HCT116 (cell line): Measurements from ENCODE around the gene ZSWIM8. TPM values are rescaled to one million over a fixed set of nuclear protein-coding genes. Genes with fewer than 3 reads are reported as not detected.

ENCODE experiments used
- ATAC-seq: fragments of 200-7000 bp; cut with Tn5 transposase; 2 replicates; pipeline ENCODE4 v1.9.1; 2020; ENCODE audit warnings: mild to moderate bottlenecking, moderate library complexity
- BruUV-seq: library from RNA; stranded (reverse); fragments of 400-500 nt; replicated peaks from 2 replicates; lab custom pipeline; 2021; lab: Mats Ljungman, UMichigan
- CTCF ChIA-PET: fragments of 300-600 bp; sonication (Branson Sonifier 250); formaldehyde crosslinking; loops from one replicate; lab custom pipeline; 2021; ENCODE audit warnings: antibody characterized with exemption; lab: Charles Lee
- POLR2A ChIA-PET: fragments of 300-600, 350-600 bp; sonication (Branson Sonifier 250); formaldehyde crosslinking; loops from one replicate; lab custom pipeline; 2021; ENCODE audit warnings: antibody characterized with exemption; lab: Charles Lee
- RAD21 ChIA-PET, 2 experiments: fragments of 300-600 bp; sonication (Branson Sonifier 250); formaldehyde crosslinking; loops; one replicate each; lab custom pipeline; 2023; ENCODE audit warnings: low total read pairs in 2 of 2; ENCODE audit not compliant: uncharacterized antibody in 2 of 2, unreplicated experiment in 2 of 2, low non-redundant PET in 1 of 2; lab: Charles Lee
- DNase-seq: peaks from one replicate; pipeline ENCODE4 v3.0.0-alpha.2; 2010; ENCODE audit warnings: low read depth, low spot score
- H2AFZ ChIP-seq: fragments of 200-600 bp; shearing (Covaris generic), sonication (generic); 2 replicates; pipeline ENCODE4 v1.6.1; 2017; ENCODE audit warnings: low read depth, mixed run types, mixed read lengths, antibody characterized with exemption, low read length; ENCODE audit not compliant: poor library complexity, severe bottlenecking
- H3K27ac ChIP-seq: 2 replicates; pipeline ENCODE4 v1.5.1; 2012; ENCODE audit warnings: low read depth, low read length
- H3K27me3 ChIP-seq: fragments of 200-600 bp; sonication (generic); 2 replicates; pipeline ENCODE4 v1.6.1; 2016; ENCODE audit warnings: mixed run types, low read length, mixed read lengths; ENCODE audit not compliant: insufficient read depth
- H3K36me3 ChIP-seq, 2 experiments: fragments of 200-500 bp in 1 of 2; fragments of 200-600 bp in 1 of 2; sonication (Bioruptor generic) in 1 of 2; sonication (generic) in 1 of 2; 2 replicates each; pipeline versions ENCODE4 v1.5.1 to v1.6.1; 2014 to 2016; ENCODE audit warnings: low read length in 2 of 2, inconsistent platforms in 1 of 2, mixed read lengths in 1 of 2, mixed run types in 1 of 2; ENCODE audit not compliant: insufficient read depth in 2 of 2, control insufficient read depth in 1 of 2
- H3K4me1 ChIP-seq, 2 experiments: fragments of 200-600 bp in 1 of 2; sonication (generic) in 1 of 2; 2 replicates each; pipeline versions ENCODE4 v1.5.1 to v1.6.1; 2012 to 2017; ENCODE audit warnings: low read length in 2 of 2, inconsistent platforms in 1 of 2, mild to moderate bottlenecking in 1 of 2, mixed read lengths in 1 of 2, mixed run types in 1 of 2, moderate library complexity in 1 of 2; ENCODE audit not compliant: insufficient read depth in 2 of 2, control insufficient read depth in 1 of 2
- H3K4me2 ChIP-seq: fragments of 200-600 bp; sonication (generic); 2 replicates; pipeline ENCODE4 v1.6.1; 2017; ENCODE audit warnings: mixed run types, low read length, mixed read lengths
- H3K4me3 ChIP-seq, 2 experiments: fragments of 200-600 bp in 1 of 2; sonication (generic) in 1 of 2; replicated peaks in 1 of 2; 2 replicates each; pipeline ENCODE4 v1.5.1; 2011 to 2016; ENCODE audit warnings: low read length in 2 of 2, control low read depth in 1 of 2, low read depth in 1 of 2, mild to moderate bottlenecking in 1 of 2, mixed read lengths in 1 of 2, mixed run types in 1 of 2
- H3K79me2 ChIP-seq: fragments of 200-600 bp; sonication (generic); 2 replicates; pipeline ENCODE4 v1.6.1; 2017; ENCODE audit warnings: mild to moderate bottlenecking, mixed run types, low read length, moderate library complexity, mixed read lengths; ENCODE audit not compliant: insufficient read depth
- H3K9ac ChIP-seq: fragments of 200-600 bp; sonication (generic); 2 replicates; pipeline ENCODE4 v1.6.1; 2016; ENCODE audit warnings: low read length, mixed read lengths
- H3K9me2 ChIP-seq: fragments of 200-600 bp; sonication (generic), shearing (Covaris generic); 2 replicates; pipeline ENCODE4 v1.6.1; 2017; ENCODE audit warnings: mixed run types, mild to moderate bottlenecking, moderate library complexity; ENCODE audit not compliant: insufficient read depth
- H3K9me3 ChIP-seq, 2 experiments: fragments of 200-500 bp in 1 of 2; fragments of 200-600 bp in 1 of 2; sonication (Bioruptor generic) in 1 of 2; sonication (generic) in 1 of 2; 2 replicates each; pipeline ENCODE4 v1.6.1; 2014 to 2017; ENCODE audit warnings: low read length in 2 of 2, mixed read lengths in 2 of 2, inconsistent platforms in 1 of 2, low read depth in 1 of 2, mild to moderate bottlenecking in 1 of 2, mixed run types in 1 of 2, moderate library complexity in 1 of 2; ENCODE audit not compliant: control insufficient read depth in 1 of 2, insufficient read depth in 1 of 2
- H4K20me1 ChIP-seq: fragments of 200-600 bp; sonication (generic), shearing (Covaris generic); 2 replicates; pipeline ENCODE4 v1.6.1; 2017; ENCODE audit warnings: mixed run types, mild to moderate bottlenecking, moderate library complexity; ENCODE audit not compliant: insufficient read depth
- CBX3 ChIP-seq: IDR thresholded peaks from 2 replicates; pipeline ENCODE4 v1.6.1; 2012; ENCODE audit warnings: low read depth
- CEBPB ChIP-seq: IDR thresholded peaks from 2 replicates; pipeline ENCODE4 v1.6.1; 2012; ENCODE audit warnings: low read depth
- EGR1 ChIP-seq: IDR thresholded peaks from 2 replicates; pipeline ENCODE4 v1.6.1; 2012; ENCODE audit warnings: low read depth
- ELF1 ChIP-seq: IDR thresholded peaks from 2 replicates; pipeline ENCODE4 v1.6.1; 2012; ENCODE audit warnings: low read depth, borderline replicate concordance
- EZH2 ChIP-seq: fragments of 200-600 bp; sonication (generic); IDR thresholded peaks from 2 replicates; pipeline ENCODE4 v1.6.1; 2017; ENCODE audit warnings: antibody characterized with exemption, mixed run types
- FOSL1 ChIP-seq: IDR thresholded peaks from 2 replicates; pipeline ENCODE4 v1.6.1; 2012; ENCODE audit warnings: low read depth
- JUND ChIP-seq: IDR thresholded peaks from 2 replicates; pipeline ENCODE4 v1.6.1; 2012
- POLR2A ChIP-seq: IDR thresholded peaks from 2 replicates; pipeline ENCODE4 v1.7.0; 2011; ENCODE audit warnings: borderline replicate concordance; ENCODE audit not compliant: insufficient read depth, insufficient read length; ENCODE audit errors: extremely low read depth
- RAD21 ChIP-seq: IDR thresholded peaks from 2 replicates; pipeline ENCODE4 v1.6.1; 2012; ENCODE audit warnings: low read depth, mild to moderate bottlenecking
- SIN3A ChIP-seq: IDR thresholded peaks from 2 replicates; pipeline ENCODE4 v1.6.1; 2012; ENCODE audit warnings: low read depth
- SP1 ChIP-seq: IDR thresholded peaks from 2 replicates; pipeline ENCODE4 v1.6.1; 2012; ENCODE audit warnings: low read depth
- TCF7L2 ChIP-seq: IDR thresholded peaks from 2 replicates; pipeline ENCODE4 v1.7.0; 2011; ENCODE audit warnings: borderline replicate concordance, inconsistent platforms; ENCODE audit not compliant: insufficient read depth, insufficient read length; ENCODE audit errors: extremely low read depth
- YY1 ChIP-seq: IDR thresholded peaks from 2 replicates; pipeline ENCODE4 v1.6.1; 2011; ENCODE audit warnings: low read length, low read depth, moderate library complexity, mild to moderate bottlenecking; ENCODE audit not compliant: insufficient replicate concordance; ENCODE audit errors: extremely low read depth
- ZFX ChIP-seq: fragments of 450-650 bp; IDR thresholded peaks from 2 replicates; pipeline ENCODE4 v1.6.1; 2017
- ZNF274 ChIP-seq: fragments of 200-500 bp; sonication (Bioruptor generic); IDR thresholded peaks from 2 replicates; pipeline ENCODE4 v1.6.1; 2014; ENCODE audit warnings: mild to moderate bottlenecking, low read depth, low read length, inconsistent platforms
- intact Hi-C: fragments of 100-400 bp; cut with micrococcal nuclease; formaldehyde crosslinking; loops from 2 replicates; pipeline ENCODE4 v1.10.0; 2022
- total RNA-seq: library from RNA; stranded (reverse); gene quantifications from one replicate; pipeline ENCODE4 v1.2.1, GENCODE V29; 2021; ENCODE audit not compliant: unreplicated experiment
- TF ChIP-seq, protein P1 (sequence below), 3 experiments: fragments of 200-600 bp in 1 of 3; sonication (generic) in 1 of 3; IDR thresholded peaks in 2 of 3; conservative IDR thresholded peaks in 1 of 3; 2 replicates each; pipeline ENCODE4 v1.5.1; 2012 to 2017; ENCODE audit warnings: low read depth in 2 of 3, low read length in 2 of 3, antibody characterized with exemption in 1 of 3, borderline replicate concordance in 1 of 3, control low read depth in 1 of 3, mild to moderate bottlenecking in 1 of 3, mixed read lengths in 1 of 3, mixed run types in 1 of 3, moderate library complexity in 1 of 3; ENCODE audit not compliant: insufficient read depth in 1 of 3
- TF ChIP-seq, protein P2 (sequence below): IDR thresholded peaks from 2 replicates; pipeline ENCODE4 v1.6.1; 2012; ENCODE audit warnings: low read depth

Gene ZSWIM8
- total RNA-seq, 1 experiment from 2014 or later, result 49.9 TPM

DNA sequence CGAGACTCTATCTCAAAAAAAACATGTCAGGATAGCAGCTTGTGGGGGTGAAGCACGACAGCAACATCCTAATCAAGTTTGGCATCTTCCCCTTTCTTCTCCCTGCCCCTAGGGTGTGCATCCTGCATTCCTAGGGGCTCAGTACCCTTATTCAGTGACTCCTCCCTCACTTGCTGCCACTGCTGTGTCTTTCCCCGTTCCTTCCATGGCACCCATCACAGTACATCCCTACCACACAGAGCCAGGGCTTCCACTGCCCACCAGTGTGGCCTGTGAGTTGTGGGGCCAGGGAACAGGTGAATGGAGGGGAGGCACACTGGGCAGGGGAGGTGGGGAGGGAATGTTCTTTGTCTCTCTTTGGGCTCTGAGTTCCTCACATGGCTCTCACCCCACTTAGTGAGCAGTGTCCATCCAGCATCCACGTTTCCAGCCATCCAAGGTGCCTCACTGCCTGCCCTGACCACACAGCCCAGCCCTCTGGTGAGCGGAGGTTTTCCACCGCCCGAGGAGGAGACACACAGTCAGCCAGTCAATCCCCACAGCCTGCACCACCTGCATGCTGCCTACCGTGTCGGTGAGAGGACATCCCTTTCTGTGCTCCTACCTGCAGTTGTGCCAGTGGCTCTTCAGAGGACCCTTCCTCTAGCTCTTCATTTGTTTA is 14.6 kb downstream of the ZSWIM8 start:
- ChIA-PET POLR2A (no interaction called here), CTCF (no interaction called here), RAD21 (no interaction called here)
- Histone ChIP-seq H3K9me3 (no peaks in the 10 kb centered on the region), H3K36me3 (peaks cover 15 to 37% of the 10 kb centered on the region in 2 experiments), H3K9ac (no peak overlapping the region), H3K9me2 (no peaks in the 10 kb centered on the region), H3K4me2 (no peak overlapping the region), H3K27ac (no peak overlapping the region), H3K4me3 (no peak overlapping the region), H4K20me1 (no peaks in the 10 kb centered on the region), H2AFZ (no peak overlapping the region), H3K4me1 (no peaks in the 10 kb centered on the region), H3K79me2 (no peaks in the 10 kb centered on the region), H3K27me3 (no peaks in the 10 kb centered on the region)
- TF ChIP-seq JUND (no peak), RAD21 (no peak), YY1 (no peak), ZFX (no peak), ZNF274 (no peak), SP1 (no peak), EGR1 (no peak), CEBPB (no peak), ELF1 (no peak), EZH2 (no peak), CBX3 (no peak), FOSL1 (no peak), POLR2A (no peak), SIN3A (no peak), TCF7L2 (no peak)
- TF ChIP-seq, protein P1, sequence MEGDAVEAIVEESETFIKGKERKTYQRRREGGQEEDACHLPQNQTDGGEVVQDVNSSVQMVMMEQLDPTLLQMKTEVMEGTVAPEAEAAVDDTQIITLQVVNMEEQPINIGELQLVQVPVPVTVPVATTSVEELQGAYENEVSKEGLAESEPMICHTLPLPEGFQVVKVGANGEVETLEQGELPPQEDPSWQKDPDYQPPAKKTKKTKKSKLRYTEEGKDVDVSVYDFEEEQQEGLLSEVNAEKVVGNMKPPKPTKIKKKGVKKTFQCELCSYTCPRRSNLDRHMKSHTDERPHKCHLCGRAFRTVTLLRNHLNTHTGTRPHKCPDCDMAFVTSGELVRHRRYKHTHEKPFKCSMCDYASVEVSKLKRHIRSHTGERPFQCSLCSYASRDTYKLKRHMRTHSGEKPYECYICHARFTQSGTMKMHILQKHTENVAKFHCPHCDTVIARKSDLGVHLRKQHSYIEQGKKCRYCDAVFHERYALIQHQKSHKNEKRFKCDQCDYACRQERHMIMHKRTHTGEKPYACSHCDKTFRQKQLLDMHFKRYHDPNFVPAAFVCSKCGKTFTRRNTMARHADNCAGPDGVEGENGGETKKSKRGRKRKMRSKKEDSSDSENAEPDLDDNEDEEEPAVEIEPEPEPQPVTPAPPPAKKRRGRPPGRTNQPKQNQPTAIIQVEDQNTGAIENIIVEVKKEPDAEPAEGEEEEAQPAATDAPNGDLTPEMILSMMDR (IDR thresholded peaks at IDR 0.05 in 2 of 3, conservative IDR thresholded peaks at IDR 0.05 in 1 of 3; ENCODE audit: borderline replicate concordance in 1 of 3, insufficient read depth in 1 of 3, low read depth in 2 of 3, low read length in 2 of 3), result no peak
- TF ChIP-seq, protein P2, sequence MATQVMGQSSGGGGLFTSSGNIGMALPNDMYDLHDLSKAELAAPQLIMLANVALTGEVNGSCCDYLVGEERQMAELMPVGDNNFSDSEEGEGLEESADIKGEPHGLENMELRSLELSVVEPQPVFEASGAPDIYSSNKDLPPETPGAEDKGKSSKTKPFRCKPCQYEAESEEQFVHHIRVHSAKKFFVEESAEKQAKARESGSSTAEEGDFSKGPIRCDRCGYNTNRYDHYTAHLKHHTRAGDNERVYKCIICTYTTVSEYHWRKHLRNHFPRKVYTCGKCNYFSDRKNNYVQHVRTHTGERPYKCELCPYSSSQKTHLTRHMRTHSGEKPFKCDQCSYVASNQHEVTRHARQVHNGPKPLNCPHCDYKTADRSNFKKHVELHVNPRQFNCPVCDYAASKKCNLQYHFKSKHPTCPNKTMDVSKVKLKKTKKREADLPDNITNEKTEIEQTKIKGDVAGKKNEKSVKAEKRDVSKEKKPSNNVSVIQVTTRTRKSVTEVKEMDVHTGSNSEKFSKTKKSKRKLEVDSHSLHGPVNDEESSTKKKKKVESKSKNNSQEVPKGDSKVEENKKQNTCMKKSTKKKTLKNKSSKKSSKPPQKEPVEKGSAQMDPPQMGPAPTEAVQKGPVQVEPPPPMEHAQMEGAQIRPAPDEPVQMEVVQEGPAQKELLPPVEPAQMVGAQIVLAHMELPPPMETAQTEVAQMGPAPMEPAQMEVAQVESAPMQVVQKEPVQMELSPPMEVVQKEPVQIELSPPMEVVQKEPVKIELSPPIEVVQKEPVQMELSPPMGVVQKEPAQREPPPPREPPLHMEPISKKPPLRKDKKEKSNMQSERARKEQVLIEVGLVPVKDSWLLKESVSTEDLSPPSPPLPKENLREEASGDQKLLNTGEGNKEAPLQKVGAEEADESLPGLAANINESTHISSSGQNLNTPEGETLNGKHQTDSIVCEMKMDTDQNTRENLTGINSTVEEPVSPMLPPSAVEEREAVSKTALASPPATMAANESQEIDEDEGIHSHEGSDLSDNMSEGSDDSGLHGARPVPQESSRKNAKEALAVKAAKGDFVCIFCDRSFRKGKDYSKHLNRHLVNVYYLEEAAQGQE, result no peak
- intact Hi-C loops, result no loop called here
- DNase-seq, result no peak
- no TSS peak for BruUV-seq
- ATAC-seq, result peak; percentile 25
